ENCODE measurements around the gene PRKAR2A.

DNA sequence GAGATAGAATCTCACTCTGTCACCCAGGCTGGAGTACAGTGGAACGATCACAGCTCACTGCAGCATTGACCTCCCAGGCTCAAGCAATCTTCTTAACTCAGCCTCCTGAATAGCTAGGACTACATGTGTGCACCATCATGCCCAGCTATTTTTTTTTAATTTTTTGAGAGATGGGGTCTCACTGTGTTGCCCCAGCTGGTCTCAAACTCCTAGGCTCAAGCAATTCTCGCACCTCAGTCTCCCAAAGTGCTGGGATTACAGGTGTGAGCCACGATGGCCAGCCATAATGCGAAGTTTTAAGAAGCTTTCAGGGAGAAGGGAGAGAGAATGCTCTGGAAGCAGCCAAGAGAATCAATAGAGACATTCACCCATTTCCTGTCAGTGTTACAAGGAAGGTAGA is 42.7 kb downstream of the PRKAR2A start:
- no peak for TF ChIP-seq CTCF (IDR thresholded peaks at IDR 0.05; ENCODE audit: low read depth, low read length)
- TF ChIP-seq POLR2A (IDR thresholded peaks at IDR 0.05; ENCODE audit: extremely low read depth, insufficient read length), result no peak
- TF ChIP-seq MYC (IDR thresholded peaks at IDR 0.05; ENCODE audit: low read depth, low read length), result no peak
- TF ChIP-seq, protein P1, sequence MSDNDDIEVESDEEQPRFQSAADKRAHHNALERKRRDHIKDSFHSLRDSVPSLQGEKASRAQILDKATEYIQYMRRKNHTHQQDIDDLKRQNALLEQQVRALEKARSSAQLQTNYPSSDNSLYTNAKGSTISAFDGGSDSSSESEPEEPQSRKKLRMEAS (IDR thresholded peaks at IDR 0.05; ENCODE audit: low read depth, low read length), result no peak
